GM19452 (cell line): Measurements from ENCODE around the gene ATP8B3.

Experiments used
- ATAC-seq: cut with Tn5 transposase; IDR thresholded peaks from one replicate; pipeline ENCODE4 v1.9.1; 2021; ENCODE audit not compliant: unreplicated experiment

ATP8B3 gene

DNA sequence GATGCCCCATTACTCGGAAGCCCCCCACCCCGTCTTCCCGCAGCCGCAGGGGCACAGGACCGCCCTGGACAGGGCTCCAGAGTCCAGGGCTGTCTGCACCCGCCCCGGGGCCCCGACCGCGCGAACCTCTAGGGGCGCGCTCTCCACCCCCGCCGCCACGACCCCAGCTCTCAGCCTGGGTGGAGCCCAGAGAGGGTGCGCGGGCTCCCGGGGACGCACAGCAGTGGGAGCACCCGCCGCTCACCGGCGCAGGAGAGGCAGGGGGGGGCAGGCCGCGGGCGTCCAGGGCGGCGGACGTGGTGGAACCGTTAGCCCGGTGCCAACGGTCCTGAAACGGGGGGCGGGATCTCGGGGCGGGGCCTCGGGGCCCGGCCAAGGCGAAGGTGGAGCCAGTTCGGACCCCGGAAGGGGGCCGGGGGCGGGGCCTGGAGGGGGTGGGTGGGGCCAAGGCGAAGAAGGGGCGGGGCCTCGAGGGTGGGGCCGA, at the start of gene ATP8B3:
Gene ATP8B3, minus strand, starts transcription at position 335 of the 484 bp plus-strand sequence. CDS start 540 bp downstream, outside the sequence.
- ATAC-seq: no peak

GRCh38 chr19:1861599-1862031, 49.5 kb upstream of the ATP8B3 start:
- ATAC-seq: no peak

DNA sequence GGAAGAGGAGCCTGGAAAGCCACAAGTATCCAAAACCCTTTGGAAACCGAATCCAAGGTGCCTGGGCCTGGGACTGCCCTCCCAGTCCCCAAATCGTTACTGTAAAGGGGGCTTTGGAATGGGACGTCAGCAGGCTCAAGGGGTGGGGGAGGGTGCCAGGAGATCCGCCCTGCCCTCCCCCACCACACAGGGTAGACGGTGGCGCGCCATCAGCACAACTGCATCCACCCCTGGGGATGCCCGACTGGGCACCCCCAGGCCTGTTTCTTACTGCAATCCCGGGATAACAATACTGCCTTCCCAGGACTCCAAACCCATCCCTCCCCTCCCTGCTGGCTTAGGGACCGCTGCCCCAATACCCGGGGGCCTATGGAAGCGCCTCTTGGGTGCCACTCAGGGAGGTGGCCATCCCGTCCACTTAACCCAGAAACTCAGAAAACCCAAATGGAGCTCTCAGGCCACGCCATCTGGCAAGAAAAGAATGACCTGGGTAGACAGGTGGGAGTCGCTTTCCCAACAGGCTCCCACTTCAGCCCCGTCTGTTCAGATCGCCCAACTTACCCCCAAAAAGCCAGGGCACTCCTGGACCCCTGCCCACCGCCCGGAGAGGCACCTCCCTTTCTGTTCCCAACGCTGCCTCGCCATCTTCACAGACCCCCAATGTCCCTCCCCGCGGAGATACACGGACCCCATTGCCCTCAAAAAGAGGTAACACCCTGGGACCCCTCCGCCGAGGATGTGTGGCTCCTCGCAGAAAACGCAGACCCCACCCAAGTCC, 48.9 kb upstream of the ATP8B3 start:
- no peak for ATAC-seq

DNA sequence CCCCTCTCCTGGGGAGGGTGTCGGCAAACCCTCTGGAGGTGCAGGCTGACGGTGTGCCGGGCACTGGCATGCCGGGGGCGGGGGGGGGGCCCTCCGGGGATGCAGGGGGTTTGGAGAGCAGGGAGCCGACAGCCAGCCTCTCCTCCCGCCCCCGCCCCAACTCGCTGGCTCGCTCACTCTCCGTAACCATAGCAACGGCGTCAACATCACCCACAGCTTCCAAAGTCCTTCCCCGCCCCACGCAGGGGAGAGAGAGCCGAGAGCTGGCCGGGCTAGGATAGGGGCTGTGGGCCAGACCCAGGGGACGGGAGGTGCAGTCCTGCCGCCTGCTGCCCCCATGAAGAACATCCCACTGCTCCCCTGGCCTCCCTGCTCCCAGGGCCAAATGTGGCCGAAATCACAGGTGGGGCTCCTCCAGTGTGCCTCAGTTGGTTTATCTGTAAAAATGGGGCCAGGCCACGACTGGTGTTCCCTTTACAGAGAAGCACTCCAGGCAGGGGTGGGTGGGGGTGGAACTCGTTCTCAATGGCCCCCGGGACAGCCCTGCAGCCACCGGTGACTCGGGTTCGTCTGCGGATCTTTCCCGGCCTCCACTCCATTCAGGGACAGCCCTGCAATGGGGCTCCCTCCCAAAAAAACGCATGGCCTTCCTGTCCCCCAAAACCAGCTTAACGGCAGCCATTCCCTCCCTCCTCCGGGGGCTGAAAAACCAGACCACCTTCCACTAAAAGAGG, 48.1 kb upstream of the ATP8B3 start:
- ATAC-seq: no peak

- no peak for ATAC-seq
These were observed 47.3 kb upstream of the ATP8B3 start for GRCh38 chr19:1859331-1859781.

DNA sequence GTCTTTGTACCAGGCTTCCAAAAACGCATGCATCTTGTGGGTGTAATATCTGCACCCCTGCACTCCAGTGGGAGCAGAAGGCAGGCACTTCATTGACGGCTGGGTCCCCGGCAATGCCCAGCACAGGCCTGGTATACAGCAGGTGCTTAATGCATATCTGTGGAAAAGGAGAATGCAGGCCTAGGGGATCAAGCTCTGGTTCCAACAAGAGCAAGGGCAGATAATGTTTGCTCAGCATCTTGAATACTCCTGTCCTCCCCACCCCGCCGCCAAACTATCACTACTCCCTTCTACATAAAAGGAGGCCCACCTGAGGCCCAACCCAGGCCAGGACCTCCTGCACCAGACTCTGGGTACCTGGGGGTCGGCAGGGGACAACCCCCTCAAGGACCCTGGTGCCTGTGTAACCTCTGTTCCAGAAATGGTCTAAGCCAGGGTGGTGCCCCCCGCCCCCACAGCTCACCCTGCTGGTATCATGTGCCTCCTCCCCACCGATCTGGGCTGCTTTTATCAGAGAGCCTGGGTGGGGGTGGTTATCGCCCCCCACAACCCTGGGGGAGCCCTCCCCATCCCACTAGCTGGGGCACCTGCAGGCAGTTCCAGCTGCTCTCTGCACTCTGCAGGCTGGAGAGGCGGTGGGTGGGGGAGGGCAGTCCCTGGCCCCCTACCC, 46.5 kb upstream of the ATP8B3 start:
- no peak for ATAC-seq

GRCh38 chr19:1857648-1858326, 45.7 kb upstream of the ATP8B3 start:
- no peak for ATAC-seq

DNA sequence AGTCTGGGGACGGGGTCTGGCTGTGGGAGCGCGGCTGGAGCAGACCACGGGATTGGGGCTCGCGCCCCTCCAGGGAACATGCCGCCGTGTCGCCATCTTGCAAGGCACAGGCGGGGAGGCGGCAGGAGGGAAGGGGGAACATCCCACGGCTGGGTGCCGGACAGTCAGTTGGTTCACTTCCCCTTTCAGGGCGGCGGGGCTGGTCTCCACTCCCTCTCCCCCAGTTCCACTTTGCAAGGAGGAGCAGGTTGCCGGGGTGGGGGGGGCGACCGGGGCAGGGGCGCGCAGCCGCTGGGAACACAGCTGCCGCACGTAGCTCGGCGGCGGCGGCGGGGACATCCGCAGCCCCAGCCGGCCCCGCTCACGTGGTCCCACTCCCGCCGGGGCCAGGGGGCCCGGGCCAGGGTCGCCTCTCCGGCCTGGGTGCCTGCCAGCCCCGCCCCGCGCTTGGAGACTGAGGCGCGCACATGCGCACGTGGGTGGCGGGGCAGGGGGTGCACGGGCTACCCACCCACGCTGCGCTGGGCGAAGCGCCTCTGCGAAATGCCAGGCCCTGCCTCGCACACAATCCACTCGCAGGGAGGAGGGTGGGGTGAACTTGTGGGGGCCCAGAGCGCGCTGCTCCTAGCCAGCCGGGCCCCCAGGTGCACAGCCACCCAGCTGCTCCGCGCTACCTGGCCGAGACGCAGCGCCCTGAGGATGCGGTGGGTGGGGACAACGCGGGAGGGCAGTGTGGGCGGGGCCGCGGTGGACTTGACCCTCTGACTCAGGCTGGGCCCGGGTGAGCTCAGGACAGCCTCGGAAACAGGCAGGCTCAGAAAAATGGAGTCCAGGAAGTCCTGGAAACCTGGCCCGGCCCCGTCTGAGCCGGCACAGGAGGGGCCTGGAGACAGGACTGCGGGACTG, 44.9 kb upstream of the ATP8B3 start:
- no peak for ATAC-seq

GRCh38 chr19:1856345-1856697, 44.2 kb upstream of the ATP8B3 start:
- no peak for ATAC-seq

DNA sequence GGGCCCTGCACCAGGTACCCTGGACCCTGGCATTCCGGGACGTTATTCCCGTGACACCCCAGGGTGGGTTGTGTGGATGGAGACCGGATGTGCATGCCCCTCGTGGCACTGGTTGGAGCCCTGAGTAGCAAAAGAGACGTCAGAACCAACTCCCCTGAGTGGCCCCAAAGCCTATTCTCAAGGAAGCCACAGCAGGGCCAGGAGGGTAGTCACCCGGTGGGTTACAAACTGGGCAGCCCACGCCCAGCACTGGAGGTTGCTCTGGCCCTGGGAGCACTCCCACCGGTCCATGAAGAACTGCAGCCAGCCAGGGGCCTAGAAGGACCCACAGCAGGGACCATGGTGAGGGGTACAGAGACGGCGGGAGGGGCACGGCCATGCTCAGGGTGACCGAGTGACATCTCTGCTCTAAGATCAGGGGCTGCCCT, 43.8 kb upstream of the ATP8B3 start:
- ATAC-seq: no peak

DNA sequence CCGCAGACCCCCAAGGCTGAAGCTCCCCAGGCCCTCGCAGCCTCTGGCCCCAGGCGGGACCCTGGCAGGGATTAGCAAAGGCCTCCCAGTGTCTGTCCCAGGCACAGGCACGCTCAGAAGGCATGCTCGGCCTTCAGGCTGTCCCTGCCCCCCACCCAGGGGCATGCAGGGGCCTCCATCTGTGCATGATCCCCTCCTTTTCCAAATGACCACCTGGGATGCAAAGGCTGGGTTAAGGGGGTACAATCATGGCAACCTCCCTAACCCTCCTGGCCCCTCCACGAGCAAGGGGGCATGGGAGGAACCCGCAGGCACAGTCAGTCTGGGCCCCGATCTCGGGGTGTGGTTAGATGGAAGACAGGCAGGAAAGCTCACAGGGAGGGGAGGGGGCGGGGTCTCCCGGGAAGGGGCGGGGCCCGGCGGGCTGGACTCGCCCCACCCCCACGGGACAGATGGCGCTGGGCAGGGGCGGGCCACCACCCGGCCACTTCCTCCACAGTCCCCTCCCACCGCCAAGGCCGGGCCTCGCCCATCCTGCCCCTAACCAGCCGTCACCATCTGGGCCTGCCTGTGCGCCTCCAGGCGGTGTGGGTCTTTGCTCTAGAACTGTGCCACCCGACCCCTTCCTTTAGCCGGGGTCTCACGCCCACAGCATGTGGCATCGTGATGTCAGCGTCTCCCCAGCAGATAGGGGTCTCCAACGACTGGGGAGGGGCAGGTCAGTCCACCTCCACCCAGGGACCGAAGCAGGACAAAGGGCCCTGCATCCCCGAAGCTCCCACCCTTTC, 43.2 kb upstream of the ATP8B3 start:
- peak; percentile 53 for ATAC-seq

GRCh38 chr19:1854542-1855039, 42.5 kb upstream of the ATP8B3 start:
- no peak for ATAC-seq

DNA sequence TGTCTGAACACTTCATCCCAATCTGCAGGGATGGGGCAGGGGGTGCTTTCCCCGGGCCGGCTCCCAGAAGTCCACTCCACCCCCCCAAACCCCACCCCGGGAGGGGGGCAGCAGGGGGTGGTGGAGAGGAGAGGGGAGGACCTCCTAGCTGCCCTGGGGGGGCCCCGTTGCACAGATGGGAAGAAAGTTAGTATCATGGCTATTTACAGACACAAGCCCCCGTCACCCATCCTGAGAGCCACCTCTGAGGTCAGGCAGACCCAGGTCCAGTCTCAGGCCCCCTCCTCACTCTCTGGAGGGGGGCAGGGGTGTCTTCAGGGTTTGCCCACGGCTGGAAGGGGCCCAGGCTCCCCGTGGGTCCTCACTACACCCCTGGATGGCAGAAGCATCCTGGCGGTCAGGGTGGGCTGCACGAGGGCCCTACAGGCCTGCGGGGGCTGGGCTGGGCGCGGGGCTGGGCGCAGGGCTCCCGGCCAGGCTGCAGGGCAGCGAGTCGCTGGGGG, 42.0 kb upstream of the ATP8B3 start:
- no peak for ATAC-seq

DNA sequence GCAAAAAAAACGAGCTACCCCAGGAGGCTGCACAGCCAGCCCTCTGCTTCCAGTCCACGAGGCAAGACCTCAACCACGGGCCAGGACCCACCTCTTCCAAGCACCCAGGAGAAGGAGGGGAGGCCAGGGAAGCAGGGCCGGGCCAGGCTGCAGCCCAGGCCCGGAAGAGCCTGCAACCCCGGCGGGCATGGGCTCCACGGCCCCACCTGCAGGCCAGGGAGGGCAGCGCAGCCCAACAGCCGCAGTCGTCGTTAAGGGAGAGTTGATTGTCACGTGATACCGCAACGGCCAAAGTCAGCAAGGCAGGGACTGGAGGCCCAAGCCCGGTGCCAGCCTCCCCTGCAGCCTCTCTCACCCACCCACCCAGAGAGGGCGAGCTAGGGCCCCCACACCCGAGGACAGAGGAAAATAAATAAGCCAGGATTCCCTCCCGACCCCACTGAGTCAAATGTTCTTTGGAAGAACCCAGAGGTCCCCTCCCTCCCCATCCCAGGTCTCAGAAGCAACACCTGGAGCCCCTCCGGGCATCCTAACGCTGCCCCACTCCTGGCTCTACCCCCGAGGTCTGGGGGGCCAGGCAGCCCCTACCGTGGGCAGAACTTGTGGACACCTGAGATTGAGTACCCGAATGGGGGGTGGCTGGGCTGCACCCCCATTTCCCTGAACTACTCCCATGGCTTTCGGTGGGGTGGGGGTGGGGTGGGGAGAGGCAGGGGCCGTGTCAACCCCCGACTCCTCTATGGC, 41.4 kb upstream of the ATP8B3 start:
- no peak for ATAC-seq

GRCh38 chr19:1852581-1853128, 40.6 kb upstream of the ATP8B3 start:
- ATAC-seq: no peak

GRCh38 chr19:1851654-1852580, 39.8 kb upstream of the ATP8B3 start:
- ATAC-seq: no peak
